Measurements from ENCODE around the gene TECTB.

GRCh38 chr10:112348759-112349158 is 65.6 kb downstream of the TECTB start:
- TF ChIP-seq CTCF (IDR thresholded peaks at IDR 0.05): no peak
- no peak for TF ChIP-seq POLR2A (IDR thresholded peaks at IDR 0.05)

All from body of pancreas (tissue), 4 donors.